Lung (tissue), 12 donors: ENCODE data around the gene MMP14. TPM values are rescaled to one million over a fixed set of nuclear protein-coding genes. Genes with fewer than 3 reads are reported as not detected.

ENCODE experiments used
- ATAC-seq: fragments of 200-7000 bp; cut with Tn5 transposase; one replicate; pipeline ENCODE4 v1.9.1; 2020; ENCODE audit warnings: moderate number of reproducible peaks; ENCODE audit not compliant: insufficient read depth, low FRiP score
- DNase-seq, 3 donors: peaks; one replicate each; pipeline ENCODE4 v3.0.0-alpha.2; 2013 to 2017
- H3K27ac ChIP-seq, 2 donors: one replicate each; pipeline ENCODE4 v1.5.1; 2013; ENCODE audit warnings: mild to moderate bottlenecking in 2 of 2, moderate library complexity in 2 of 2, control low read depth in 1 of 2, inconsistent platforms in 1 of 2, low read depth in 1 of 2, low read length in 1 of 2
- H3K27me3 ChIP-seq, 3 donors: one replicate each; pipeline ENCODE4 v1.5.1; 2013; ENCODE audit warnings: low read length in 2 of 3; ENCODE audit not compliant: control insufficient read depth in 3 of 3, insufficient read depth in 3 of 3
- H3K36me3 ChIP-seq, 4 donors: one replicate each; pipeline ENCODE4 v1.5.1; 2013; ENCODE audit warnings: low read length in 4 of 4, mild to moderate bottlenecking in 1 of 4, moderate library complexity in 1 of 4; ENCODE audit not compliant: control insufficient read depth in 4 of 4, insufficient read depth in 4 of 4
- H3K4me1 ChIP-seq, 5 donors: one replicate each; pipeline ENCODE4 v1.5.1; 2013; ENCODE audit warnings: low read length in 5 of 5, mild to moderate bottlenecking in 2 of 5, moderate library complexity in 1 of 5; ENCODE audit not compliant: control insufficient read depth in 5 of 5, insufficient read depth in 5 of 5
- H3K4me3 ChIP-seq: one replicate; pipeline ENCODE4 v1.5.1; 2013; ENCODE audit warnings: mild to moderate bottlenecking, control low read depth, moderate library complexity
- H3K9ac ChIP-seq, 2 donors: one replicate each; pipeline ENCODE4 v1.5.1; 2013; ENCODE audit warnings: low read length in 2 of 2, control low read depth in 1 of 2; ENCODE audit not compliant: insufficient read depth in 1 of 2
- H3K9me3 ChIP-seq, 4 donors: one replicate each; pipeline ENCODE4 v1.5.1; 2013; ENCODE audit warnings: low read length in 3 of 4, mild to moderate bottlenecking in 1 of 4, moderate library complexity in 1 of 4; ENCODE audit not compliant: control insufficient read depth in 4 of 4, insufficient read depth in 3 of 4
- WGBS, 2 donors: extraction: QIAGEN DNeasy Blood & Tissue Kit; methylation state at CpG; one replicate each; pipeline ENCODE4 v1.1.7; 2013; 5-methylcytosine and 5-hydroxymethylcytosine counted together
- polyA plus RNA-seq, 2 donors: library from polyadenylated mRNA; stranded (reverse); fragments of 200-250 nt; gene quantifications; one replicate each; pipeline ENCODE4 v1.2.1, GENCODE V29; 2013
- total RNA-seq, 2 donors: library from RNA; depleted of rRNA in 1 of 2; stranded (reverse); fragments of >200 nt in 1 of 2; gene quantifications; one replicate each; pipeline ENCODE4 v1.2.1, GENCODE V29; 2014 to 2021
- TF ChIP-seq, protein P1 (sequence below): IDR thresholded peaks from 2 replicates; pipeline ENCODE4 v1.5.1; 2012; ENCODE audit warnings: mild to moderate bottlenecking; ENCODE audit errors: control extremely low read depth, extremely low read depth
- donor health status: control.
- donor health status: control.
- donor health status: Bipolar disorder and iron deficiency.
- donor health status: healthy.
- donor health status: DM: yes; HTN: yes; CAD: no.

The MMP14 gene
- total and polyA plus RNA-seq, 4 donors, result 121 to 162 (median 135) TPM

DNA sequence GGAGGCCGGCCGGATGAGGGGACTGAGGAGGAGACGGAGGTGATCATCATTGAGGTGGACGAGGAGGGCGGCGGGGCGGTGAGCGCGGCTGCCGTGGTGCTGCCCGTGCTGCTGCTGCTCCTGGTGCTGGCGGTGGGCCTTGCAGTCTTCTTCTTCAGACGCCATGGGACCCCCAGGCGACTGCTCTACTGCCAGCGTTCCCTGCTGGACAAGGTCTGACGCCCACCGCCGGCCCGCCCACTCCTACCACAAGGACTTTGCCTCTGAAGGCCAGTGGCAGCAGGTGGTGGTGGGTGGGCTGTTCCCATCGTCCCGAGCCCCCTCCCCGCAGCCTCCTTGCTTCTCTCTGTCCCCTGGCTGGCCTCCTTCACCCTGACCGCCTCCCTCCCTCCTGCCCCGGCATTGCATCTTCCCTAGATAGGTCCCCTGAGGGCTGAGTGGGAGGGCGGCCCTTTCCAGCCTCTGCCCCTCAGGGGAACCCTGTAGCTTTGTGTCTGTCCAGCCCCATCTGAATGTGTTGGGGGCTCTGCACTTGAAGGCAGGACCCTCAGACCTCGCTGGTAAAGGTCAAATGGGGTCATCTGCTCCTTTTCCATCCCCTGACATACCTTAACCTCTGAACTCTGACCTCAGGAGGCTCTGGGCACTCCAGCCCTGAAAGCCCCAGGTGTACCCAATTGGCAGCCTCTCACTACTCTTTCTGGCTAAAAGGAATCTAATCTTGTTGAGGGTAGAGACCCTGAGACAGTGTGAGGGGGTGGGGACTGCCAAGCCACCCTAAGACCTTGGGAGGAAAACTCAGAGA lies 9.6 kb downstream of the MMP14 start:
- Histone ChIP-seq H3K27ac (peak overlapping the region in 1 of 2 donors; percentile 77), H3K36me3 (peaks cover 0 to 54% (median 49%) of the 10 kb centered on the region in 4 donors), H3K27me3 (no peaks in the 10 kb centered on the region), H3K9ac (peak overlapping the region in 1 of 2 donors; percentile 35), H3K9me3 (peaks cover 0 to 2% (median 0%) of the 10 kb centered on the region in 4 donors), H3K4me1 (peaks cover 0 to 49% (median 29%) of the 10 kb centered on the region in 5 donors), H3K4me3 (no peak overlapping the region)
- ATAC-seq, result no peak
- TF ChIP-seq, protein P1, sequence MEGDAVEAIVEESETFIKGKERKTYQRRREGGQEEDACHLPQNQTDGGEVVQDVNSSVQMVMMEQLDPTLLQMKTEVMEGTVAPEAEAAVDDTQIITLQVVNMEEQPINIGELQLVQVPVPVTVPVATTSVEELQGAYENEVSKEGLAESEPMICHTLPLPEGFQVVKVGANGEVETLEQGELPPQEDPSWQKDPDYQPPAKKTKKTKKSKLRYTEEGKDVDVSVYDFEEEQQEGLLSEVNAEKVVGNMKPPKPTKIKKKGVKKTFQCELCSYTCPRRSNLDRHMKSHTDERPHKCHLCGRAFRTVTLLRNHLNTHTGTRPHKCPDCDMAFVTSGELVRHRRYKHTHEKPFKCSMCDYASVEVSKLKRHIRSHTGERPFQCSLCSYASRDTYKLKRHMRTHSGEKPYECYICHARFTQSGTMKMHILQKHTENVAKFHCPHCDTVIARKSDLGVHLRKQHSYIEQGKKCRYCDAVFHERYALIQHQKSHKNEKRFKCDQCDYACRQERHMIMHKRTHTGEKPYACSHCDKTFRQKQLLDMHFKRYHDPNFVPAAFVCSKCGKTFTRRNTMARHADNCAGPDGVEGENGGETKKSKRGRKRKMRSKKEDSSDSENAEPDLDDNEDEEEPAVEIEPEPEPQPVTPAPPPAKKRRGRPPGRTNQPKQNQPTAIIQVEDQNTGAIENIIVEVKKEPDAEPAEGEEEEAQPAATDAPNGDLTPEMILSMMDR, result no peak
- no peak for DNase-seq
- WGBS, 2 donors, result 93 to 96% methylated on average over 26 of the region's 26 CpGs

DNA sequence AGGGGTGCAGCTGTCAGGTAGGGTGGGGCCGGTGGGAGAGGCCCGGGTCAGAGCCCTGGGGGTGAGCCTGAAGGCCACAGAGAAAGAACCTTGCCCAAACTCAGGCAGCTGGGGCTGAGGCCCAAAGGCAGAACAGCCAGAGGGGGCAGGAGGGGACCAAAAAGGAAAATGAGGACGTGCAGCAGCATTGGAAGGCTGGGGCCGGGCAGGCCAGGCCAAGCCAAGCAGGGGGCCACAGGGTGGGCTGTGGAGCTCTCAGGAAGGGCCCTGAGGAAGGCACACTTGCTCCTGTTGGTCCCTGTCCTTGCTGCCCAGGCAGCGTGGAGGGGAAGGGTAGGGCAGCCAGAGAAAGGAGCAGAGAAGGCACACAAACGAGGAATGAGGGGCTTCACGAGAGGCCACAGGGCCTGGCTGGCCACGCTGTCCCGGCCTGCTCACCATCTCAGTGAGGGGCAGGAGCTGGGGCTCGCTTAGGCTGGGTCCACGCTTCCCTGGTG lies 10.5 kb downstream of the MMP14 start:
- Histone ChIP-seq H3K9ac (no peak overlapping the region), H3K36me3 (peaks cover 0 to 47% (median 42%) of the 10 kb centered on the region in 4 donors), H3K4me3 (no peak overlapping the region), H3K9me3 (peaks cover 0 to 2% (median 0%) of the 10 kb centered on the region in 4 donors), H3K27me3 (no peaks in the 10 kb centered on the region), H3K27ac (peak overlapping the region in 1 of 2 donors; percentile 77), H3K4me1 (peaks cover 5 to 57% (median 37%) of the 10 kb centered on the region in 5 donors)
- TF ChIP-seq, protein P1, result no peak
- ATAC-seq (no peak), DNase-seq (no peak)
- 82 to 85% methylated on average over 11 of the region's 11 CpGs for WGBS, 2 donors

DNA sequence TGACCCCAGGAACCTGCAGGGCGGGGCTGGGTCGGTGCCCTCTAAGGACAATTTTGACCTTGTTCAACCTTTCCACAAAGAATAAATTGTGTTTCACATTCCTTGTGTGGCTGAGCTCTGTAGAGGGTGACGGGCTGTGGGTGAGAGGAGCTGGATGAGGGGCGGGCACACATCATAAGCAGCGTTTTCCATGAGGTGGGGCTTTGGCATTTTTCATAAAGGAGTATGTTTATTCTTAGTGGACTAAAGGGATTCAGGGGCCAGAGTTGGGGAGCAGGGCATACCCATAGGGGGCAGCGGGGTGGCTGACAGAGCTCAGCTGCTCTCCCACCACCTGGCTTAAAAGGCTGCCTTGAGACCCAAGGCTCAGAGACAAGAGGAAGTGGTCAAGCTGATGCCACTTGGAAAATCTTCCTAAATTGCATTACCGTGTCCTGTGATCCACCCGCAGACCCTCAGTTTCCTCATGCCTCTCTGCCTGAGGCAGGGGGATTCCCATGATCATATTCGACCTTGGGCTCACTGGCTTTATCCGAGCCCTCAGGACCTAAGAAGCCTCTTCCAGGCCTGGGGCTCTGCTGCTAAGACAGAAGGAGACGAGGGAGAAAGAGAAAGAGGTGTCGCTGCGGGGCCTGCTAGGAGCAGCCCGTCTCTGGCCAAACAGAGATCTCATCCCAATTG lies 11.4 kb downstream of the MMP14 start:
- Histone ChIP-seq H3K9ac (peak overlapping the region; percentile 16 to 77), H3K27me3 (no peaks in the 10 kb centered on the region), H3K27ac (peak overlapping the region in 1 of 2 donors; percentile 69), H3K4me3 (no peak overlapping the region), H3K4me1 (peaks cover 5 to 62% (median 40%) of the 10 kb centered on the region in 5 donors), H3K36me3 (peaks cover 0 to 38% (median 33%) of the 10 kb centered on the region in 4 donors), H3K9me3 (no peaks in the 10 kb centered on the region)
- ATAC-seq, result no peak
- DNase-seq, result peak; percentile 52 to 60 (median 57)
- TF ChIP-seq, protein P1, result no peak
- 44 to 47% methylated on average over 14 of the region's 14 CpGs for WGBS, 2 donors
